ENCODE data around the gene OR5K4. TPM values are rescaled to one million over a fixed set of nuclear protein-coding genes. Genes with fewer than 3 reads are reported as not detected.

OR5K4 gene, protein sequence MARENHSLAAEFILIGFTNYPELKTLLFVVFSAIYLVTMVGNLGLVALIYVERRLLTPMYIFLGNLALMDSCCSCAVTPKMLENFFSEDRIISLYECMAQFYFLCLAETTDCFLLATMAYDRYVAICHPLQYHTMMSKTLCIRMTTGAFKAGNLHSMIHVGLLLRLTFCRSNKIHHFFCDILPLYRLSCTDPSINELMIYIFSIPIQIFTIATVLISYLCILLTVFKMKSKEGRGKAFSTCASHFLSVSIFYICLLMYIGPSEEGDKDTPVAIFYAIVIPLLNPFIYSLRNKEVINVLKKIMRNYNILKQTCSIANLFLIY
- not detected for total RNA-seq

GRCh38 chr3:98353554-98353953 lies at the start of gene OR5K4:
TSS of gene OR5K4 (plus strand) at chr3:98353854. CDS start at chr3:98353854, 0 bp downstream.
- WGBS, 2 donors = 77 to 83% methylated on average over 2 of the region's 2 CpGs
- Histone ChIP-seq H3K27ac (no peak within 1 kb of the TSS), H3K27me3 (no peaks in the 10 kb centered on the region), H3K9me3 (peaks cover 0 to under 1% (median 0%) of the 10 kb centered on the region in 4 donors), H3K4me3 (no peak within 1 kb of the TSS), H3K36me3 (no peaks in the 10 kb centered on the region), H3K4me1 (no peaks in the 10 kb centered on the region)
- TF ChIP-seq EP300 (IDR thresholded peaks at IDR 0.05) (no peak), POLR2A (IDR thresholded peaks at IDR 0.05) (no peak), POLR2AphosphoS5 (IDR thresholded peaks at IDR 0.05) (no peak)
- TF ChIP-seq, protein P1, sequence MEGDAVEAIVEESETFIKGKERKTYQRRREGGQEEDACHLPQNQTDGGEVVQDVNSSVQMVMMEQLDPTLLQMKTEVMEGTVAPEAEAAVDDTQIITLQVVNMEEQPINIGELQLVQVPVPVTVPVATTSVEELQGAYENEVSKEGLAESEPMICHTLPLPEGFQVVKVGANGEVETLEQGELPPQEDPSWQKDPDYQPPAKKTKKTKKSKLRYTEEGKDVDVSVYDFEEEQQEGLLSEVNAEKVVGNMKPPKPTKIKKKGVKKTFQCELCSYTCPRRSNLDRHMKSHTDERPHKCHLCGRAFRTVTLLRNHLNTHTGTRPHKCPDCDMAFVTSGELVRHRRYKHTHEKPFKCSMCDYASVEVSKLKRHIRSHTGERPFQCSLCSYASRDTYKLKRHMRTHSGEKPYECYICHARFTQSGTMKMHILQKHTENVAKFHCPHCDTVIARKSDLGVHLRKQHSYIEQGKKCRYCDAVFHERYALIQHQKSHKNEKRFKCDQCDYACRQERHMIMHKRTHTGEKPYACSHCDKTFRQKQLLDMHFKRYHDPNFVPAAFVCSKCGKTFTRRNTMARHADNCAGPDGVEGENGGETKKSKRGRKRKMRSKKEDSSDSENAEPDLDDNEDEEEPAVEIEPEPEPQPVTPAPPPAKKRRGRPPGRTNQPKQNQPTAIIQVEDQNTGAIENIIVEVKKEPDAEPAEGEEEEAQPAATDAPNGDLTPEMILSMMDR (IDR thresholded peaks at IDR 0.05) = no peak
- ATAC-seq (ENCODE audit: low FRiP score in 2 of 2) = no peak
- no peak for DNase-seq

- no peak overlapping the region for H3K4me3 ChIP-seq
- ATAC-seq (ENCODE audit: low FRiP score in 2 of 2) = no peak
- H3K27me3 ChIP-seq = no peaks in the 10 kb centered on the region
- H3K4me1 ChIP-seq = no peaks in the 10 kb centered on the region
- no peaks in the 10 kb centered on the region for H3K9me3 ChIP-seq
- DNase-seq = no peak
- no peaks in the 10 kb centered on the region for H3K36me3 ChIP-seq
- 83% methylated on average over 2 of the region's 2 CpGs for WGBS, 2 donors
- H3K27ac ChIP-seq = no peak overlapping the region
- TF ChIP-seq POLR2A (IDR thresholded peaks at IDR 0.05) = no peak
- no peak for TF ChIP-seq POLR2AphosphoS5 (IDR thresholded peaks at IDR 0.05)
- no peak for TF ChIP-seq EP300 (IDR thresholded peaks at IDR 0.05)
- TF ChIP-seq, protein P1 (IDR thresholded peaks at IDR 0.05) = no peak
These were observed 31.6 kb upstream of the OR5K4 start for GRCh38 chr3:98322101-98322500.

DNA sequence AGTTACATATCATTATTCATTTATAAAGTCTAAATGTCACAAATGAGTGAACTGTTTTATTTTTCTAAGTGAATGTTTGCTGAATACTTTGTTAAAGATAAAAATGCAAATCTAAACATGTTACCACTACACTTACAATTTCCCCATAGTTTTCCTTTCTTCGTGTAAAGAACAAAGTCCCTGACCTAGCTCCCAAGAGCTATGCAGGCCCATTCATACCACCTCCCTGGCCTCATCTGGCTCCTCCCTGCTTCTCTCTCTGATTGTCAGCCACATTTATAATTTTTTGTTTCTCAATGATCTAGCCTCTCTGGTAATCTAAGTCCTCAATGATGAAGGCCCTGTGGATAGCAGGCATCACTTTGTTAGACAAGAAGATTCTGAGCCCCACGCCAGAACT lies 31.0 kb upstream of the OR5K4 start:
- DNase-seq (no peak), ATAC-seq (ENCODE audit: low FRiP score in 2 of 2) (no peak)
- H3K9me3 ChIP-seq = no peaks in the 10 kb centered on the region
- H3K4me3 ChIP-seq = no peak overlapping the region
- H3K27me3 ChIP-seq = no peaks in the 10 kb centered on the region
- H3K27ac ChIP-seq = no peak overlapping the region
- no peaks in the 10 kb centered on the region for H3K36me3 ChIP-seq
- TF ChIP-seq POLR2A (IDR thresholded peaks at IDR 0.05) (no peak), POLR2AphosphoS5 (IDR thresholded peaks at IDR 0.05) (no peak), EP300 (IDR thresholded peaks at IDR 0.05) (no peak)
- TF ChIP-seq, protein P1 (IDR thresholded peaks at IDR 0.05) = no peak
- WGBS, 2 donors = 76 to 83% methylated on average over 2 of the region's 2 CpGs
- H3K4me1 ChIP-seq = no peaks in the 10 kb centered on the region

DNA sequence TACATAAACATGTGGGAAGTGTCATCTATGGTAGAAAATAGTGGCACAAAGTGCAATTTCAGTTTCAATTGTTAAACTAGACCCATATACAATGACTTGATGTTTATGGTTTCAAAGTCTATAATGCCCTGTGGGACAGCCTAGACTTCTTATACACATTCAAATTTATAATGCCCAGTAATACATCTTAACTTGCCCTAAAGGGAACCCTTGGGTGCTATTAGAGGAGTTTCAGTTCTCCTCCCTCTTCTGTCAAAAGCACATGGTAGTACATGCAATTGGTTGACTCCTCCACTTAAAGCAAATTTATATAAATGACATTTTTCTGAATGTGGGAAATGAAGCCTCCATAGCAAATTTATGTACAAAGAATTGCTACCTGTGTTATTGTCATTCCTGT lies 30.2 kb upstream of the OR5K4 start:
- H3K36me3 ChIP-seq = no peaks in the 10 kb centered on the region

More for the DNA sequence above, 30.2 kb upstream of the OR5K4 start:
- Histone ChIP-seq H3K27ac (no peak overlapping the region), H3K4me3 (no peak overlapping the region), H3K4me1 (no peaks in the 10 kb centered on the region), H3K27me3 (no peaks in the 10 kb centered on the region), H3K9me3 (no peaks in the 10 kb centered on the region)
- TF ChIP-seq POLR2A (IDR thresholded peaks at IDR 0.05) = no peak
- TF ChIP-seq EP300 (IDR thresholded peaks at IDR 0.05) = no peak
- TF ChIP-seq, protein P1 (IDR thresholded peaks at IDR 0.05) = no peak
- TF ChIP-seq POLR2AphosphoS5 (IDR thresholded peaks at IDR 0.05) = no peak
- ATAC-seq (ENCODE audit: low FRiP score in 2 of 2) (no peak), DNase-seq (no peak)
